22Rv1 (cell line): Measurements from ENCODE around the gene S100PBP.

ENCODE experiments used
- ZFX ChIP-seq: fragments of 450-650 bp; IDR thresholded peaks from 2 replicates; pipeline ENCODE4 v1.6.1; 2017; ENCODE audit warnings: antibody characterized with exemption, borderline replicate concordance
- TF ChIP-seq, protein P1 (sequence below): fragments of 450-650 bp; IDR thresholded peaks from 2 replicates; pipeline ENCODE4 v1.5.1; 2017; ENCODE audit warnings: mild to moderate bottlenecking

DNA sequence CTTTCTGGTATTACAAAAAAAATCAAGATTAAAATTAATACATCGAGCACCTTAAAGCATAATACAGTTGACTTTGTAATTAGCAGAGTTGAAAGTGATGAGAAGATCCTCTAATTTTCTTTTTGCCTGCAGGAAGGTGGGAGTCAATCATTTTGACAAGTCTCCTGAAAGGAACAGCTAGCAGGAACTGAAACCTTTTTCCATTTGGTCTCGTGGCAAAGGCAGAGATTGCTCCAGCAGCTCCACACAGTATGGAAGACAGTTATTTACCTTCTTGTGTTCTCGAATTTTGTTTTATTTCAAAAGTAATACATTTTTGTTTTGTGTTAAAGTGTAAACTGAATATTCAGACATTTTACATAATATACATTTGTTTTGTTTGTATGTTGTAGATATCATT lies 7.7 kb downstream of the S100PBP start:
- TF ChIP-seq, protein P1, sequence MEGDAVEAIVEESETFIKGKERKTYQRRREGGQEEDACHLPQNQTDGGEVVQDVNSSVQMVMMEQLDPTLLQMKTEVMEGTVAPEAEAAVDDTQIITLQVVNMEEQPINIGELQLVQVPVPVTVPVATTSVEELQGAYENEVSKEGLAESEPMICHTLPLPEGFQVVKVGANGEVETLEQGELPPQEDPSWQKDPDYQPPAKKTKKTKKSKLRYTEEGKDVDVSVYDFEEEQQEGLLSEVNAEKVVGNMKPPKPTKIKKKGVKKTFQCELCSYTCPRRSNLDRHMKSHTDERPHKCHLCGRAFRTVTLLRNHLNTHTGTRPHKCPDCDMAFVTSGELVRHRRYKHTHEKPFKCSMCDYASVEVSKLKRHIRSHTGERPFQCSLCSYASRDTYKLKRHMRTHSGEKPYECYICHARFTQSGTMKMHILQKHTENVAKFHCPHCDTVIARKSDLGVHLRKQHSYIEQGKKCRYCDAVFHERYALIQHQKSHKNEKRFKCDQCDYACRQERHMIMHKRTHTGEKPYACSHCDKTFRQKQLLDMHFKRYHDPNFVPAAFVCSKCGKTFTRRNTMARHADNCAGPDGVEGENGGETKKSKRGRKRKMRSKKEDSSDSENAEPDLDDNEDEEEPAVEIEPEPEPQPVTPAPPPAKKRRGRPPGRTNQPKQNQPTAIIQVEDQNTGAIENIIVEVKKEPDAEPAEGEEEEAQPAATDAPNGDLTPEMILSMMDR, result no peak
- no peak for TF ChIP-seq ZFX
